ENCODE measurements around the gene PNLIP.

The PNLIP gene

DNA sequence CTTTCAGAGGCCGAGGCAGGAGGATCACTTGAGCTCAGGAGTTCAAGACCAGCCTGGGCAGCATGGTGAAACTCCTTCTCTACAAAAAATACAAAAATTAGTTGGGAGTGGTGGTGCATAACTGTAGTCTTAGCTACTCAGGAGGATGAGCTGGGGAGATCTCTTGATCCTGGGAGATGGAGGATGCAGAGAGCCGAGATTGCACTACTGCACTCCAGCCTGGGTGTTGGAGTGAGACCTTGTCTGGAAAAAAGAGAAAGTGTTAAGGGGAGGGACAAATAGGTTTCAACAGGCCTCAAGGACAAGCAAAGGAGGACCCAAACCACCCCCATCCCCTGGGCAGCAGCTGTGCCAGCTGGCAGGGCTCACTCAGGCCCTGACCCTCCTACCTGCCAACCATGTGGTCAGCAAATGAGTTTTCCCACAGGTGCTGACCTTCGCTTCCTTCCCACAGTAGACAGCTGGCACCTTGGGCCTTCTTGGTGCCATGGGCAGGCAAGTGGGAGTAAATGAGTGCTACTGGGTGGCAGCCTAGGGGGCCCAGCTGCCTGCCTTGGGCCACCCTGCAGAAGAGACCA lies 69.6 kb downstream of the PNLIP start:
- no peak overlapping the region for H3K4me3 ChIP-seq (ENCODE audit: low read depth, low read length)
- TF ChIP-seq, protein P1, sequence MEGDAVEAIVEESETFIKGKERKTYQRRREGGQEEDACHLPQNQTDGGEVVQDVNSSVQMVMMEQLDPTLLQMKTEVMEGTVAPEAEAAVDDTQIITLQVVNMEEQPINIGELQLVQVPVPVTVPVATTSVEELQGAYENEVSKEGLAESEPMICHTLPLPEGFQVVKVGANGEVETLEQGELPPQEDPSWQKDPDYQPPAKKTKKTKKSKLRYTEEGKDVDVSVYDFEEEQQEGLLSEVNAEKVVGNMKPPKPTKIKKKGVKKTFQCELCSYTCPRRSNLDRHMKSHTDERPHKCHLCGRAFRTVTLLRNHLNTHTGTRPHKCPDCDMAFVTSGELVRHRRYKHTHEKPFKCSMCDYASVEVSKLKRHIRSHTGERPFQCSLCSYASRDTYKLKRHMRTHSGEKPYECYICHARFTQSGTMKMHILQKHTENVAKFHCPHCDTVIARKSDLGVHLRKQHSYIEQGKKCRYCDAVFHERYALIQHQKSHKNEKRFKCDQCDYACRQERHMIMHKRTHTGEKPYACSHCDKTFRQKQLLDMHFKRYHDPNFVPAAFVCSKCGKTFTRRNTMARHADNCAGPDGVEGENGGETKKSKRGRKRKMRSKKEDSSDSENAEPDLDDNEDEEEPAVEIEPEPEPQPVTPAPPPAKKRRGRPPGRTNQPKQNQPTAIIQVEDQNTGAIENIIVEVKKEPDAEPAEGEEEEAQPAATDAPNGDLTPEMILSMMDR (IDR thresholded peaks at IDR 0.05; ENCODE audit: low read depth, low read length) = no peak
- in situ Hi-C loops (cut with HindIII; ENCODE audit: low sequenced_read_pairs) = no loop called here
- DNase-seq (ENCODE audit: low read depth, low spot score) = no peak

All from astrocyte of the spinal cord (primary cell).